CD4-positive, alpha-beta T cell treated with Interleukin-17A for 4 hours (primary cell): ENCODE results near the gene NUDT2.
A peak's percentile ranks its signal among the peaks of the same experiment; 100 is the strongest.
"Not testable (repeated sequence)": the region's sequence is repeated elsewhere in the genome, so short reads cannot be mapped to it uniquely, and the experiment has no call there.

Experiments
- DNase-seq: peaks from one replicate; pipeline ENCODE4 v3.0.0-alpha.2; 2020; ENCODE audit warnings: mixed read lengths

Gene NUDT2

DNA sequence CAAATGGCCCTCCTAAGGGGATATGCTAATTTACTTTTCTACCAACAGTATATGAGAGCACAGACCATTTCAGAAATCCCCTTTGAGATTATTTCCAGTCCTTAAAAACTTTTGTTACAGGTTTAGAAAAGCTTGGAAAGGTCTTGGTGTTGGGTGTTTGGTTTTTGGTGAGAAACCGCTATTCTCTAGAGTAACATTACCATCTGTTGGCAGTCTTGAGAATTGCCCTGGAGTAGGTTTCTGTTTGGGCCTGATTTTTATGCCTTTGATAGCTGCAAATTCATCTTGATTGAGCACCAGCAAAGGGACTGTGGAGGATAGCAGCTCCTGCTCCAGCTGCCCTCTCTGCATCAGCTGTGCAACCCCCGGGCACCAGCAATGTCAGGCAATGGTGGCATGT is 8.0 kb downstream of the NUDT2 start:
- no peak for DNase-seq

DNA sequence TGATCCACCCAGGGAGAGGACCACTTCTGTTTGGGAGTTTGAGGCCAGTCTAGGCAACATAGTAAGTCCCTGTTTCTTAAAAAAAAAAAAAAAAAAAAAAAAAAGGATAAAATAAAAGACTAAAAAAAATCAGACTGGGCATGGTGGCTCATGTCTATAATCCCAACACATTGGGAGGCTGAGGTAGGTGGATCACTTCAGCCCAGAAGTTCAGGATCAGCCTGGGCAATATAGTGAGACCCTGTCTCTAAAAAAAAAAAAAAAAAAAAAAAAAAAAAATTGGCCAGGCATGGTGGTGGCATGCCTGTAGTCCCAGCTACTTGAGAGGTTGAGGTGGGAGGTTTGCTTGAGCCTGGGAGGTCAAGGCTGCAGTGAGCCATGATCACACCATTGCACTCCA is 8.7 kb downstream of the NUDT2 start:
- not testable (repeated sequence) for DNase-seq

DNA sequence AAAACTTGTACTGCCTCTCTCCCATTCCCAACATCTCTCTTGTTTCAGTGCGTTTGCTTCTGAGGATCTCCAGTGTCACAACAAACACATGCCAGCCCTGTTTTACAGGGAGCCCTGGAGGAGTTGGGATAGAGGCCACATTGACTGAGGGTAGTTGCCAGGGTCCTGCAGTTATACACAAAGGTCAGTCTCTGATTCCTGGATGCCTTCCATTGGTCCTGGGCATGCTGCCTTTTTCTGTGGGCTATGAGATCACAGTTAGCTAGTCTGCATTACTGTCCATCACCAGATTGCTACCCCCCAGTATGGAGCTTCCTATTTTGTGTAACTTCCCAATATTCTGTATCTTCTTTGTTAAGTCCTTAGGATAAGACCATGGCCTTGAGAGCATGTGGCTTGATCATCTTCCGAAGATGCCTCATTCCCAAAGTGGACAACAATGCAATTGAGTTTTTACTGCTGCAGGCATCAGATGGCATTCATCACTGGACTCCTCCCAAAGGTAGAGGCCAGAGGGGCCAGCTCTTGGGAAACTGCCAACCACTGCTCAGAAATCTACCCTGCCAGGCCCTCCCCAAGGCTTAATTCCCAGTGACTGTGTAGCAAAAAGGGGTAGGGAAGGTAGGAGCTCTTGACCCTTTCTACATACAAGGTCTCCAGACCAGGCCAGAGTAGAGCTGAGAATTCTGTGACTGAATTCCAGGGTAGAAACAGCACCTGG is 9.5 kb downstream of the NUDT2 start:
- DNase-seq, result no peak

DNA sequence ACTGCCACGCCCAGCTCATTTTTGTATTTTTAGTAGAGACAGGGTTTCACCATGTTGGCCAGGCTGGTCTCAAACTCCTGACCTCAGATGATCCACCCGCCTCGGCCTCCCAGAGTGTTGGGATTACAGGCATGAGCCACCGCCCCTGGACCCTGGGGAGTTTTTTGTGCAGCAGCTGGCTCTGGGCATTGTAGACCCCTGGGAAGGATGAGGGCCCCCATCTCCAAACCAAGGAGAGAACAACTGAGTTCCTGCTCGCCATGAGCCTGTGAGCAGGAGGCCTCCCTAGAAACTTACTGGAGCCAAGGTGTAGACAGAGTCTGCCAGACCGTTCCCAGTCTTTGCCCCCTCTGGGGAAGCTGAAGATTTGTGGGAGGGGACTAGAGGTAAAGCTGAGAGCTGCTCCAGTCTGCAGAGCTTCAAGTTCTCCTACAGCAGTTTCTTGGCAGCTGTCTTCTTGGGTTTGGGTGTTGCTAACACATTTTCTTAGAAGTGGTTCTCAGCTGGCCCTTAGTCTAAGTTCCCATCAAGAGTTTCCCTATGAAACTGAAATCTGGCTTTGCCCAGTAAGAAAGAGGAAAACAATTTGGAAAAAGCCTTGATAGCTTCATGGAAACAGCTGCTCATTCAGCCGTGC is 12.4 kb downstream of the NUDT2 start:
- no peak for DNase-seq

DNA sequence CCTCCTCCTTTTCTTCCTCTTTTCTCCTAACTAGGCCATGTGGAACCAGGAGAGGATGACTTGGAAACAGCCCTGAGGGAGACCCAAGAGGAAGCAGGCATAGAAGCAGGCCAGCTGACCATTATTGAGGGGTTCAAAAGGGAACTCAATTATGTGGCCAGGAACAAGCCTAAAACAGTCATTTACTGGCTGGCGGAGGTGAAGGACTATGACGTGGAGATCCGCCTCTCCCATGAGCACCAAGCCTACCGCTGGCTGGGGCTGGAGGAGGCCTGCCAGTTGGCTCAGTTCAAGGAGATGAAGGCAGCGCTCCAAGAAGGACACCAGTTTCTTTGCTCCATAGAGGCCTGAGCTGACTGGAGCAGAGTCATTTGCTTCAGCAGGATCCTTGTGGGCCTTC is 13.7 kb downstream of the NUDT2 start:
- DNase-seq, result no peak

DNA sequence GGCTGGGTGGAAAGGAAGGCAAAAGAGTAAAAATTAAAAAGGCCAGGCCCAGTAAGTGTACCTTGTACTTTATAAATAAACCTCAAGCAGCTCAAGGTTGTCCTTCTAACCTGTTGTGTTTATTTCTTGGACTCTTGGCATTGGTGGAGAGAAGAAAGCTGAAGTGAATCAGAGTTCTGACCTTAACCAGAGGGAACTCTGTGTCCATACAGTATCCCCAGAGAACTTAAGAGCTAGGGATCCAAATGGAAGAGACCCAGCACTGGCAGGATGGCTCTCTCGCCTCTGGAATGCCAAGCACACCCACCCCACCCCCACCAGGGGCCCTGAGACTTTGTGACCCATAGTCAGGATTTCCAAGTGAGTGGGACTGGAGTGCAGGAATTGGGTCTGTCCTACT is 14.2 kb downstream of the NUDT2 start:
- DNase-seq, result no peak

DNA sequence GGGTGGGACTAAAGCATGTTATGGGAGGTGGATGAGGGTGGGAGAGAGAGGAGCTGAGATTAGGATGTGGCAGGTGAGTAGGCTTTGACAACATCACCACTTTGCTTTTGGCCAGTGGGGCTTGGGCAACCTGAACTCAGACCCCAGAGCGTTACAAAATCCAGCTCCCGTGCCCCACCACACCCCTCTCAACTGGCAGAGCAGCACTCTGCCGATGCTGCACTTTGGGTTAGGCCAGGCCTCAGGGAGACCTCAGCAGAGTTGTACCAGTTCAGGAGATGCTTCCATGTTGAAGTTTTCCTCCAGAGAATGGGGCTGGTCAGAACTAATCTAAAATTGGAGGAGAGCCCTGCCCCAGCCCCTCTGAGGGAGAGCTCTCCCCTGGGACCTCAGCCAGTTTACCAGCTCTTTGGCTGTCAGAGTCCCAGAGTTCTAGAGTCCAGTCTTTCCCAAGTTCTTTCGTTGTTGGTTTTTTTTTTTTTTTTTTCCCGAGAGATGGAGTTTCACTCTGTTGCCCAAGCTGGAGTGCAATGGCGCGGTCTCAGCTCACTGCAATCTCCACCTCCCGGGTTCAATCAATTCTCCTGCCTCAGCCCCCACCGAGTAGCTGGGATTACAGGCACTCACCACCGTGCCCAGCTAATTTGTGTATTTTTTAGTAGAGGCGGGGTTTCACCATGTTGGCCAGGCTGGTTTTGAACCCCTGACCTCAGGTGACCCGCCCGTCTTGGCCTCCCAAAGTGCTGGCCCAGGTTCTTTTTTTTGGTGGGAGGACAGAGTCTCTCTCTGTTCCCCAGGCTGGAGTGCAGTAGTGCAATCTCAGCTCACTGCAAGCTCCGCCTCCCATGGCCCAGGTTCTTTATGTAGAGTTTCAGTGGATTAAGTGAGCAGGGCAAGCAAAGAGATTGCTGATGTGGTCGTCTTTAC is 17.8 kb downstream of the NUDT2 start:
- no peak for DNase-seq

DNA sequence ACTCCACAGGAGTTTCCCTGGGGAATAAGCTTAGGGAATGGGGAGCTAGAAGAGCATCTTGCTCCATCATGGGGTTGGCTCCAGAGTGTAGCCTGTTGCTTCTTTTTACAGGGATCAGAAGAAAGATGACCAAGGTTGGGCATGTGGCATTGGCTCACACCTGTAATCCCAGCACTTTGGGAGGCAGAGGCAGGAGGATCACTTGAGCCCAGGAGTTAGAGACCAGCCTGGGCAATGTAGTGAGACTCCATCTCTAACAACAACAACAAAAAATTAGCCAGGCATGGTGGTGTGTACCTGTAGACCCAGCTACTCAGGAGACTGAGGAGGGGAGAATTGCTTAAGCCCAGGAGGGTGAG is 18.4 kb downstream of the NUDT2 start:
- no peak for DNase-seq

DNA sequence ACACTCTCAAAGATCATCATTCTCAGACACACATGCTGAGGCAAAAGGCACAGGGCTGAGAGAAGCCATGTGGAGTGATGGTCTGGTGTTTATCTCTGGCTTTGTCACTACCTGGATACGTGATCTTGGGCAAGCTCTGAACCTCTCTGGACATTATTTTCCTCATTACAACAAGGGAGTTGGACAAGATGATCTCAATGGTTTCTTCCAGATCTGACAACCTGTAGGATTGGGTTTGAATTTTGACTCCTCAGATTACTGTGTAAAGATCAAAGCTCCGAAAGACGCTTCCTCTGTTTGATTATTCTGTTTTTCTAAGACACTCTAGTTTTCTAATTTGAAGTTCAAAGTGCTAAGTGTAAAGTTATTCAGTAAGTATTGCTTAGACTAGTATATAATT is 20.0 kb downstream of the NUDT2 start:
- no peak for DNase-seq

DNA sequence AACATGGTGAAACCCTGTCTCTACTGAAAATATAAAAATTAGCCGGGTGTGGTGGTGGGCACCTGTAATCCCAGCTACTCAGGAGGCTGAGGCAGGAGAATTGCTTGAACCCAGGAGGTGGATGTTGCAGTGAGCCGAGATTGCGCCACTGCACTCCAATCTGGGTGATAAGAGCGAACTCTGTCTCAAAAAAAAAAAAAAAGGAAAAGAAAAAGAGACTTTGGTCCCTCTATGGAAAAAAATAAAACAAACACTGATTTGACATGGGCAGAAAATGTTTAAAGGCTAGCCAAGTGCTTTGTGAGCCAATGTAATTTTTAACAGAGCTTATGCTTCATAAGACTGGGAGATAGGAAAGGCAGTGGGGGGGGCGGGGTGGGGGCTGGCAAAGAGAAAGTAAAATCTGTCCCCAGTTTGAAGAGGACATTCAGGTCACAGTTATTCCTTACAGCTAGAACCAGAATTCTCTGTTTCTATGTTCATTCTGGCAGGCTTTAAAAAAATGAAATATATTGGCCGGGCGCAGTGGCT is 22.8 kb downstream of the NUDT2 start:
- DNase-seq, result not testable (repeated sequence)

DNA sequence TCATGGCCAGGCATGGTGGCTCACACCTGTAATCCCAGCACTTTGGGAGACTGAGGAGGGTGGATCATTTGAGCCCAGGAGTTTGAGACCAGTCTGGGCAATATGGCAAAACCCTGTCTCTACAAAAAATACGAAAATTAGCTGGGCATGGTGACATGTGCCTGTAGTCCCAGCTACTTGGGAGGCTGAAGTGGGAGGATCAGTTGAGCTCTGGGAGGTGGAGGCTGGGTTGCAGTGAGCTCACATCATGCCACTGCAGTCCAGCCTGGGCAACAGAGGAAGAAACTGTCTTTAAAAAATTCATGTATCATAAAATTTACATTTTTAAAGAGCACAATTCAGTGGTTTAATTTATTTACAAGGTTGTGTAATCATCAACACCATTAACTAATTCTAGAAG is 23.6 kb downstream of the NUDT2 start:
- DNase-seq, result not testable (repeated sequence)

DNA sequence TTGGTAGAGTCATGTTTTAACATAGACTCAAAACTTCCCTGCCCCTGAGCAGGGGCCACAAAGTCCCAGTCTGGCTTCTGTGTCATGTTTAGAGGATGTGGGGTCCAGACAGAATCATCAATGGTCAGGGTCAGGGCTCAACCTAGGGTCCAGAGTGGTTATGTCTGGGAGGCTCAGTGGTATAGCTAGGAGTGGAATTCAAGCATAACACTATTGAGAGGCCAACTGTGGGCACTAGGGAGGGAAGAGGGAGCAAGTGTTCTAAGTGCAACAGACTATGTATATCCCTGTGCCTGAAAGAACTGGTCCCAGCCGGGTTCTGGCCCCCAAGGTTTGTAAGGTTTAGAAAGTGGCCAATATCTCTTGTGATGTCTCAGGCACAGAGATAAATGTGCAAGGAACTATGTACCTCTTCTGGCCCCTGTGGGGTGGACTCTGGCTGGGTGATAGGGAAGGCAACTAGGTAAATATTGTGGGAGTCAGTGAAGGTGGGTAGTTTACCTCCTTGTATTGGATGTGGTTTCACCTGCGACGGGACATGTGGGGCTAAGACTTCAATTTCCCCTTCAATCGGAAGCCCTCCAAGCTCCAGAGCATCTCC is 33.3 kb downstream of the NUDT2 start:
- DNase-seq, result no peak

DNA sequence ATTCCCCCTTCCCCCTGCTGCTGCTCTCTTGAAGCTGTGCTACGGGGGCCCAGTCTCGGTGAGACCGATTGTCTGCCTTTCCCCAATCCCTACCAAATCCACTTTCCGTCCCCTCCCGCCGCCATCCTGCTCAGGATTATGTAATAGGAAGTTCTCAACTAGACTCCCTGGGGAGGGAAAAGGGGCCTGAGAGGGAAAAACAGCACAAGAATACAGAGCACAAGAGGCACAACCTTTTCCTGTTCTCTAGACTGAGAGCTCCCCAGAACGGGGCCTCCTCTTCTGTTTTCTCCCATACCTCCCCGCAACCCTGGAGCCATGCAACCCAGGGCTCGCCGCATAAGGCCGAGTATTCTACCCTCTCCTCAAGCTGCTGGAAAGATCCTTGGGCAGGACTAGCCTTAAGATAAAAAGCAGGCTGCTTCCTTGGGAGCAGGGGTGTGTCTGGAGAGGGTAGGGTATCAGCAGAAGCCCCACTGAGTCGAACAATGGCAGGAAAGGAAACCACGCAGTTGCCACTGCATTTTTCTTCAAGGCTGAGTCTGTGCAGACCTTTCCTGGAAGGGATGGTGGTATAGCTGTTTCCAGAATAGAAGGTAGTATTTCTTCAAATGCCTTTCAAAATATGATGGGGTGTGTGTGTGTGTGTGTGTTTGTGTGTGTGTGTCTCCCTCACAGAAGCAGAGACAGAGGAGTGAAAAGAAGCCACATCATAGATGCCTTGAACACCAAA is 34.4 kb downstream of the NUDT2 start:
- no peak for DNase-seq

DNA sequence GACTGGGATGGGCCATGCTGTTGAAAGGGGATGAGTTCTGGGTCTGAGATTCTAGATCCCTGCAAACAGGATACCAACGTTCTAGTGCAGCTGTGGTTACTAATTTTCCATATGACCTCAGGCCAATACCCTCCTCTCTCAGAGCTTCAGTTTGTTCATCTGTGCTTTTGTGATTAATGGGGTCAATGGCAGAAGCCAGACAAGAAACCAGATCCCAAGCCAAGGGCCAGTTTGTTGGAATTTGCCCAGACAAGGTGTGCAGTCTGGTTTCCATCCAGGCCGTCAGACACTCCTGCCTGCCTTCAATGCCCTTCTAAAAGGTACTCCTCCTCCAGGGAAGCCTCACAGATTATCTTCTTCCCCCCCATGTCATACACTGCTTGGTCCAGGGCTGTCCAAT is 35.9 kb downstream of the NUDT2 start:
- DNase-seq, result no peak

DNA sequence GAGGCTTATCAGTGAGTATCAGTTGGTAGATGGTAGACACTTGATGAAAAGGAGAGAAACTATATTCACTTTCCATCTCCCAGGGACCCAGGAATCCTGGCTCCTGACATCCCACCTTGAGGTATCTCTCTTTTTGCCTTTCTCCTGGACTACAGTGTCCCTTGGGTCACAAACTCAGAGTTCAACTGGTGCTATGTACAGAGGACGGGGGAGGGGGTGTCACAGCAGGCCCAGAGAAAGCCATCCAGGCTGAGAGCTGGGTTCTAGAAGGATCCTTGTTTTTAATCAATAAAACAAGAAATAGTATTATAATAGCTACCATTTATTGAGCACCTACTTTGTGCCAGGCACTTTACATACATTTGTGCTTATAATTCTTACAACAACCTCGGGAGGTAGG is 37.0 kb downstream of the NUDT2 start:
- DNase-seq, result no peak

DNA sequence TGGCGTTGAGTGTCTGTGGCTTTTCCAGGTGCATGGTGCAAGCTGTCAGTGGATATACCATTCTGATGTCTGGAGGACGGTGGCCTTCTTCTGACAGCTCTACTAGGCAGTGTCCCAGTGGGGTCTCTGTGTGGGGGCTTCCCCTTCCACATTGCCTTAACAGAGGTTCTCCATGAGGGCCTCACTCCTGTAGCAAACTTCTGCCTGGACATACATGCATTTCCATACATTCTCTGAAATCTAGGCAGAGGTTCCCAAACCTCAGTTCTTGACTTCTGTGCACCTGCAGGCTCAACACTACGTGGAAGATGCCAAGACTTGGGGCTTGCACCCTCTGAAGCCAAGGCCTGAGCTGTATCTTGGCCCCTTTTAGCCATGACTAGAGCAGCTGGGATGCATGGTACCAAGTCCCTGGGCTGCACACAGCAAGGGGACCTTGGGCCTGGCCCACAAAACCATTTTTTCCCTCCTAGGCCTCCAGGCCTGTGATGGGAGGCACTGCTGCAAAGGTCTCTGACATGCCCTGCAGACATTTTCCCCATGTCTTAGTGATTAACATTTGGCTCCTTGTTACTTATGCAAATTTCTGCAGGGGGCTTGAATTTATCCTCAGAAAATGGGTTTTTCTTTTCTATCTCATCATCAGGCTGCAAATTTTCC is 38.5 kb downstream of the NUDT2 start:
- not testable (repeated sequence) for DNase-seq

DNA sequence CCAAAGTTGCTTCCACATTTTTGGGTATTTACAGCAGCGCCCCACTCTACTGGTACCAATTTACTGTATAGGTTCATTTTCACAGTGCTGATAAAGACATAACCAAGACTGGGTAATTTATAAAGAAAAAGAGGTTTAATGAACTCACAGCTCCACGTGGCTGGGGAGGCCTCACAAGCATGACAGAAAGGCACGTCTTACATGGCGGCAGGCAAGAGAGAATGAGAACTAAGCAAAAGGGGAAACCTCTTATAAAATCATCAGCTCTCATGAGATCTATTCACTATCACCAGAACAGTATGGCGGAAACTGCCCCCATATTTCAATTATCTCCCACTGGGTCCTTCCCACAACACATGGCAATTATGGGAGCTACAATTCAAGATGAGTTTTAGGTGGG is 39.4 kb downstream of the NUDT2 start:
- DNase-seq, result not testable (repeated sequence)

DNA sequence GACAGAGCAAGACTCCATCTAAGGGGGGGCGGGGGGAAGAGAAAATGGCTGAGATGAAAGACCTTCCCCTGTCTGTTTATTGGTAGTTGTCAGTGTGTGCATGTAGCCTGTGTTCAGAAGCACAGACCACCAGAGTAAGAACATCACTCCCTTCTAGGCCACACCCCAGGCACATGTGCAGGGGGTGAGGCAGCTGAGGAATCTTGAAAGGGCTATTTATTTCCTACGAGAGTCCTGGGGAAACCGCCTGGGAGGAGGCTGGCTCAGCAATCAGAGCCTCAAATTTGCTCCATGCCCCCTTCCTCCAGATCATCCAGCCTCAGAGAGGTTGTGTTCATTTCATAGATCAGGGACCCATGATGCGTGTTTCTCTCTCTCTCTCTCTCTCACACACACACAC is 40.3 kb downstream of the NUDT2 start:
- DNase-seq, result no peak

DNA sequence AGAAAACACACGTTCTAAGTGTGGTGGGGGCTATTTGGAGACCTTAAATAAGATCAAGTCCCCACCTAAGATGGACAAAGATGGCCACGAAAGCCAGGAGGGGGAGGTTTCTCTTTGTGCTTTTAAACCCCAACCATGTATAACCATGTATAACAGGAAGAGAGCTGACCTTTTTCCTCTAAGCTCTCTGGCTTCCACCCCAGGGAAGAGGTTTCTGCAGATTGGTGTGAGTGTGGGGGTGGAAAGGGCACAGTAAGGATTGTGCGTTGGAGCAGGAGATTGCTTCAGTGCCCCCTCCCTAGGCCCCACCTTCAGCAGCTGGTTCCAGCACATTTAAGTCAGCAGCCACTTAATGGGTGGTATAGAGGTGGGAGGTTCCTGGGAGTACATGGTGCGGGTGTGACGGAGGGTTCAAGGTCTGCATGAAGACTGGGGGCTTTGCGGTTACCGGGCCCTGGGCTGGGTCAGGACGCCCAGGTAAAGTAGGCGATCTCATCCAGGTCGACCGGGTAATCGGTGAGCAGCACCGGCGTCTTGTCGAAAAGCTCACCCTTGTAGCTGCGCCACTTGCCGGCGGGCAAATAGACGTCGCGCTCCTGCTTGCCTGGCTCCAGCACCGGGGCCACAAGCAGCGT is 41.1 kb downstream of the NUDT2 start:
- DNase-seq, result no peak

DNA sequence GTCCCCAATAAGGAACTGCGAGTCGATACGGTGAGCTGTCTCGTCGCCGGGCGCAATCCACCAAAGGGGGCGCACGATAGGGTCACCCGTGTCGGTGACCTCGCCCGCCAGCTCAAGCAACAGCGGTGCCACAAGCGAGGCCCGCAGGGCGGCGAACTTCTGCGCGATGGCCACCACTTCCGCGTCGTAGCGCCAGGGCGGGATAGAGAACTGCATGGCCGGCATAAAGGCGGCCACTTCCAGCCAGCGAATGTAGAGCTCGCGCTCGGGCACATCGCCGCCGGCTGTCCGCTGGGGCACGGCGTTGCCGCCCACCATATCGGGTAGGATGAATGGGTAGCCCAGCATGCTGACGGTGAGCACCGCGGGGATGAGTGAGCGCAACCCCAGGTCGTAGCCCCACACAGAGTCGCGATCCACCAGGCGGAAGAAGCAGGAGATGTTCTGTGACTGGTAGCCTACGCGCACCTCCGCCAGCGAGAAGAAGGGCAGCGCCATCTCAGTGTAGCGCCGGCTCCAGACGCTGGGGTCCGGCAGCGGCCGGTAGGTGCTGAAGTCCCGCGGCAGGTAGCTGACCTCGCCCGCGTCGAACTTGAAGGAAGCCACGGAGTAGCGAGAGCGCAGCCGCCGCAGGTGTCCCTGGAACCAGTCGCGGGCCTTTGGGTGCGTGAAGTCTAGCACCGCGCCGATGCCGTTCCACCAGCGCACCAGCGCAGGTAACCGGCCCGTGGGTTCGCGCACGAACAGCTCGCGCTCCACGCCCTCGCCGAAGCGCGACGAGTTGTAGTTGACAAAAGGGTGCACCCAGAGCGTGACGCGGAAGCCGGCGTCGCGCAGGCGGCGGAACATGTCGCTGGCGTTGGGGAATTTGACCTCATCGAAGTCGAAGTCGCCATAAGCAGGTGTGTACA is 41.9 kb downstream of the NUDT2 start:
- DNase-seq, result peak; percentile 15
